MM.1S (cell line): ENCODE results near the gene STARD8.

Experiments used
- DNase-seq: peaks from one replicate; pipeline ENCODE4 v3.0.0-alpha.2; 2015
- H2AFZ ChIP-seq: fragments of 300-600 bp; sonication (generic); 2 replicates; pipeline ENCODE4 v1.6.0; 2016; ENCODE audit warnings: antibody characterized with exemption, low read length
- H3F3A ChIP-seq: fragments of 300-600 bp; sonication (generic); 2 replicates; pipeline ENCODE4 v1.6.1; 2016; ENCODE audit warnings: mild to moderate bottlenecking, antibody characterized with exemption, low read length, moderate library complexity, mixed read lengths; ENCODE audit not compliant: insufficient read depth
- H3K27ac ChIP-seq: fragments of 300-600 bp; sonication (generic); 2 replicates; pipeline ENCODE4 v1.5.1; 2016; ENCODE audit warnings: mild to moderate bottlenecking, low read length
- H3K27me3 ChIP-seq: fragments of 300-600 bp; sonication (generic); replicated peaks from 2 replicates; pipeline ENCODE4 v1.6.0; 2016; ENCODE audit warnings: low read length; ENCODE audit not compliant: insufficient read depth
- H3K36me3 ChIP-seq: fragments of 300-600 bp; sonication (generic); replicated peaks from 2 replicates; pipeline ENCODE4 v1.6.1; 2016; ENCODE audit warnings: mild to moderate bottlenecking, low read length, mixed read lengths; ENCODE audit not compliant: insufficient read depth
- H3K4me1 ChIP-seq: fragments of 300-600 bp; sonication (generic); 2 replicates; pipeline ENCODE4 v1.6.1; 2016; ENCODE audit warnings: low read length, mixed read lengths
- H3K4me2 ChIP-seq: fragments of 300-600 bp; sonication (generic); 2 replicates; pipeline ENCODE4 v1.6.0; 2016; ENCODE audit warnings: low read depth, low read length
- H3K4me3 ChIP-seq: fragments of 300-600 bp; sonication (generic); 2 replicates; pipeline ENCODE4 v1.5.1; 2016; ENCODE audit warnings: low read length, mixed read lengths
- H3K79me2 ChIP-seq: fragments of 300-600 bp; sonication (generic); 2 replicates; pipeline ENCODE4 v1.6.1; 2016; ENCODE audit warnings: mixed run types, low read length, mixed read lengths
- H3K9ac ChIP-seq: fragments of 300-600 bp; sonication (generic); 2 replicates; pipeline ENCODE4 v1.6.1; 2016; ENCODE audit warnings: low read length, mixed read lengths
- H3K9me2 ChIP-seq: fragments of 300-600 bp; sonication (generic); replicated peaks from 2 replicates; pipeline ENCODE4 v1.6.1; 2016; ENCODE audit warnings: mild to moderate bottlenecking, low read length, mixed read lengths; ENCODE audit not compliant: insufficient read depth
- H3K9me3 ChIP-seq: fragments of 300-600 bp; sonication (generic); replicated peaks from 2 replicates; pipeline ENCODE4 v1.6.1; 2016; ENCODE audit warnings: mild to moderate bottlenecking, low read length, mixed read lengths; ENCODE audit not compliant: insufficient read depth
- H4K20me1 ChIP-seq: fragments of 300-600 bp; sonication (generic); 2 replicates; pipeline ENCODE4 v1.6.1; 2016; ENCODE audit warnings: mild to moderate bottlenecking, low read length, moderate library complexity, mixed read lengths; ENCODE audit not compliant: insufficient read depth
- EZH2 ChIP-seq: fragments of 300-600 bp; sonication (generic); optimal IDR thresholded peaks from 2 replicates; pipeline ENCODE3; 2017; ENCODE audit warnings: low read depth, mild to moderate bottlenecking, antibody characterized with exemption, low read length, mixed read lengths
- EZH2phosphoT487 ChIP-seq: fragments of 300-600 bp; sonication (generic); IDR thresholded peaks from 2 replicates; pipeline ENCODE4 v1.6.1; 2018; ENCODE audit warnings: antibody characterized with exemption, low read length
- TF ChIP-seq, protein P1 (sequence below): fragments of 300-600 bp; sonication (generic); IDR thresholded peaks from 2 replicates; pipeline ENCODE4 v1.5.1; 2016; ENCODE audit warnings: antibody characterized with exemption, low read length, mixed read lengths

STARD8 gene

DNA sequence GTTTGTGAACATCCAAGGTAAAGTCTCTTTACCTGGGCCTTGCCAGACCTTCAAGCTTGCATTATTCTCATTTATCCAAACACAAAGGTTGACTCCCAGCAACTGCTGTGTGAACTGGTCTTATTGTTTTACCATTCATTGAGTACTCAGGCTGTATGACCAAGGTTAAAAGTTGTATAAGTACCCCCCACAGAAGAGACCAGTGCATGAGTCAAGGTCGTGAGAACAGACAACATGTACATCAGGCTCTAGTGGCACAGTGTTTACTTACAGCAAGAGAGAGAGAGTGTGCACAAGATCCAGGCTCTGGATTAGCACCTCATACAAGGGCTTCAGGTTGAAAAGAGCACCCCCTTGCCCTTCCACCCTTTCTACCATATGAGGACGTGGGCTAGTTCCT lies 103.9 kb downstream of the STARD8 start:
- Histone ChIP-seq H3K79me2 (no peaks in the 10 kb centered on the region), H3K36me3 (no peaks in the 10 kb centered on the region), H3K9ac (no peak overlapping the region), H3K9me2 (no peaks in the 10 kb centered on the region), H2AFZ (no peak overlapping the region), H3K4me1 (no peaks in the 10 kb centered on the region), H3K9me3 (no peaks in the 10 kb centered on the region), H3F3A (no peaks in the 10 kb centered on the region), H4K20me1 (no peaks in the 10 kb centered on the region), H3K4me2 (no peak overlapping the region), H3K27me3 (no peaks in the 10 kb centered on the region), H3K27ac (no peak overlapping the region), H3K4me3 (no peak overlapping the region)
- no peak for DNase-seq
- TF ChIP-seq, protein P1, sequence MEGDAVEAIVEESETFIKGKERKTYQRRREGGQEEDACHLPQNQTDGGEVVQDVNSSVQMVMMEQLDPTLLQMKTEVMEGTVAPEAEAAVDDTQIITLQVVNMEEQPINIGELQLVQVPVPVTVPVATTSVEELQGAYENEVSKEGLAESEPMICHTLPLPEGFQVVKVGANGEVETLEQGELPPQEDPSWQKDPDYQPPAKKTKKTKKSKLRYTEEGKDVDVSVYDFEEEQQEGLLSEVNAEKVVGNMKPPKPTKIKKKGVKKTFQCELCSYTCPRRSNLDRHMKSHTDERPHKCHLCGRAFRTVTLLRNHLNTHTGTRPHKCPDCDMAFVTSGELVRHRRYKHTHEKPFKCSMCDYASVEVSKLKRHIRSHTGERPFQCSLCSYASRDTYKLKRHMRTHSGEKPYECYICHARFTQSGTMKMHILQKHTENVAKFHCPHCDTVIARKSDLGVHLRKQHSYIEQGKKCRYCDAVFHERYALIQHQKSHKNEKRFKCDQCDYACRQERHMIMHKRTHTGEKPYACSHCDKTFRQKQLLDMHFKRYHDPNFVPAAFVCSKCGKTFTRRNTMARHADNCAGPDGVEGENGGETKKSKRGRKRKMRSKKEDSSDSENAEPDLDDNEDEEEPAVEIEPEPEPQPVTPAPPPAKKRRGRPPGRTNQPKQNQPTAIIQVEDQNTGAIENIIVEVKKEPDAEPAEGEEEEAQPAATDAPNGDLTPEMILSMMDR, result no peak
- no peak for TF ChIP-seq EZH2
- no peak for TF ChIP-seq EZH2phosphoT487

DNA sequence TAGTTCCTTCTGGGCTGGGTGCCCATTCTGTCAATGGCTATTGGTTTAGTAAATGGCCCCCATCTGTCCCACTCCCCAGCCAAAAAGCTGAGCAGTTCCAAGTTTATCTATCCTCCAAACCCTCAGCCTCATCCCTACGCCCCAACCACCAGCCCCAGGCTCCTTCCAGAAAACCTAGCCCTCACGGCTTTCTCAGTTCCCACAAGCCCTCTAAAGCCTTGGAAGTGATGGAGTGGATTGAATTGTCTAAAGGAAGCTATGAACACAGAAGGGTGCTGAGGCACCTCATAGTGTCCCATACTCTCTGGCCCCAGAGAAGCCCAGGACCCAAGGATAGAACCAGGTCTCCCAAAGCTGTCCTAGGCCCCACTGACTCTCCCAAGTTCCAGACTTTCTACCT lies 105.8 kb downstream of the STARD8 start:
- Histone ChIP-seq H3K9me2 (no peaks in the 10 kb centered on the region), H2AFZ (no peak overlapping the region)

DNA sequence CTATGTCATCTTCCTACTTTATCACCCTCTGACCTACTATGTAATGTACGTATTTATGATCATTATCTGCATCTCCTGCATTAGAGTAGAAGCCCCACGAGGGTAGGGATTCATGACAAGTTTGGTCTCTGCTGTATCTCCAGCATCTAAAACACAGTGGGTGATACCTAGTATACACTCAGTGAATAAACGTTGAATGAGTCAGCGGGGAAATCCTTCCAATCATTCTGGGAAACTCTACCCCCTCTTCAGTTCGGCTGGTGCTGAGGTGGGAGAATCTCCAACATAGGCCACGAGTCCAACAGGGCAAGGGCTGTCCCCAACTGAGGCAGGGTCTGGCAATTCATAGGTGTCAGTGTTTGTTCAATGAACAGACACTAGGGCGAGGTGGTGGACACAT lies 106.9 kb downstream of the STARD8 start:
- Histone ChIP-seq H3K27me3 (no peaks in the 10 kb centered on the region), H3K9me2 (no peaks in the 10 kb centered on the region), H3K9ac (no peak overlapping the region), H3K79me2 (no peaks in the 10 kb centered on the region), H3K9me3 (no peaks in the 10 kb centered on the region), H3K36me3 (no peaks in the 10 kb centered on the region), H3F3A (no peaks in the 10 kb centered on the region), H3K27ac (no peak overlapping the region), H3K4me2 (no peak overlapping the region), H2AFZ (no peak overlapping the region), H4K20me1 (no peaks in the 10 kb centered on the region), H3K4me1 (no peaks in the 10 kb centered on the region), H3K4me3 (no peak overlapping the region)
- DNase-seq, result no peak
- TF ChIP-seq EZH2phosphoT487, result no peak

More for the DNA sequence above, 105.8 kb downstream of the STARD8 start:
- Histone ChIP-seq H3K79me2 (no peaks in the 10 kb centered on the region), H4K20me1 (no peaks in the 10 kb centered on the region), H3K27me3 (no peaks in the 10 kb centered on the region), H3K9me3 (no peaks in the 10 kb centered on the region), H3F3A (no peaks in the 10 kb centered on the region), H3K36me3 (no peaks in the 10 kb centered on the region), H3K9ac (no peak overlapping the region), H3K4me3 (no peak overlapping the region), H3K4me1 (no peaks in the 10 kb centered on the region), H3K27ac (no peak overlapping the region), H3K4me2 (no peak overlapping the region)
- no peak for DNase-seq
- TF ChIP-seq, protein P1, result no peak
- TF ChIP-seq EZH2 (no peak), EZH2phosphoT487 (no peak)

DNA sequence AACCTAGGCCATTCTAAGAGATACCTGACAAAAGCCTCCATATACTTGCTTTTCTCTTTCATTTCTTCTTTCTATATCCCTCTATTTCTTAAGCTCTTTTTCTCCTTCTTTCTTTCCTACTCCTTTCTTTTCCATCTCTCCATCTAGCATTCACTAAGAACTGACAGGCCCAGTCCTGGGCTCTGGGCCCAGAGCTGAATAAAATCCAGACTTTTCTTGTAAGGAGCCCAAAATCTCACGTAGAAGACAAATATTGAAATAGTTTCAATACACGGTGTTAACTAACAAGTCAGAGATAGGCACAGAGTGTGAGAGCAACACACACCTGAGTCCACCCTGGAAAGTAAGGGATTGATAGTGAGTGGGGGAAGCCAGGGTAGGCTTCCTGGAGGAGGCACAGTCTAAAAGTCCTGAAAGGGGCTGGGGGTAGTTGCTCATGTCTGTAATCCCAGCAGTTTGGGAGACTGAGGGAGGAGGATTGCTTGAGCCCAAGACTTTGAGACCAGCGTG lies 108.2 kb downstream of the STARD8 start:
- no peaks in the 10 kb centered on the region for H3F3A ChIP-seq
- no peak overlapping the region for H3K9ac ChIP-seq
- H3K36me3 ChIP-seq, result no peaks in the 10 kb centered on the region
- H3K4me1 ChIP-seq, result no peaks in the 10 kb centered on the region
- no peak overlapping the region for H3K4me3 ChIP-seq
- no peak overlapping the region for H3K27ac ChIP-seq
- H3K4me2 ChIP-seq, result no peak overlapping the region
- H3K27me3 ChIP-seq, result no peaks in the 10 kb centered on the region
- TF ChIP-seq EZH2phosphoT487 (no peak), EZH2 (no peak)
- TF ChIP-seq, protein P1, result no peak
- no peak for DNase-seq
- H3K9me3 ChIP-seq, result no peaks in the 10 kb centered on the region
- no peaks in the 10 kb centered on the region for H3K79me2 ChIP-seq
- H2AFZ ChIP-seq, result no peak overlapping the region
- no peaks in the 10 kb centered on the region for H4K20me1 ChIP-seq
- H3K9me2 ChIP-seq, result no peaks in the 10 kb centered on the region
